MM.1S (cell line): ENCODE measurements around the gene RPL35.

Experiments
- EZH2phosphoT487 ChIP-seq: fragments of 300-600 bp; sonication (generic); IDR thresholded peaks from 2 replicates; pipeline ENCODE4 v1.6.1; 2018; ENCODE audit warnings: antibody characterized with exemption, low read length
- TF ChIP-seq, protein P1 (sequence below): fragments of 300-600 bp; sonication (generic); IDR thresholded peaks from 2 replicates; pipeline ENCODE4 v1.5.1; 2016; ENCODE audit warnings: antibody characterized with exemption, low read length, mixed read lengths

DNA sequence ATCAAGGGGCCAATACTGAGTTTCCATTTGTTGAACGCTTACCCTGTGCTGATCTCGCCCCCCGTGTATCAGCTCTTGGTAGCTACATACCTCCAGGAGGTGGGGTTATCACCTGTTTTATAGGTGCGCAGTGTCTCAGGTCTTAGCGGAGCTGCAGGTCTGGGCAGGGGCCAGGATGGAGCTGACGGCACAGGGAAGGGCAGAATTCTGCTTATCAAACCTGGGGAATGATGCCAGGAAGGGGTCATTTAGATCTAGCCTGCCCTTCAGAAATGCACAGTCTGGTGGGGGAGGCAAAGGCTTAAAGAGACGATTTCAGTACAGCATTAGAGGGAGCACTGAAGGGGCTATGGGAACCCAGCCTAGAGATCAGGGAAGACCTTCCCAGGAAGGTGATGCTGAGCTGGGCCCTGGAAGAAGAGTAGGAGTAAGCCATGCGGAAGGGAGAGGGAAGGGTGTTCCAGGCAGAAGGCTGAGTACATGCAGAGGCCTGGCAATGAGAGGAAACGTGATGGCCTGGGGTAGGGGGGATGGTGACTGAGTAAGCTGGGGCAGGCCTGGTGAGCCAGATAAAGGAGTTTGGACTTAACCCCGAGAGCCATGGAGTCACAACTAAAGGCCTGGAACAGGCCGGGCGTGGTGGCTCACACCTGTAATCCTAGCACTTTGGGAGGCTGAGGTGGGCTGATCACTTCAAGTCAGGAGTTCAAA, 53.4 kb downstream of the RPL35 start:
- TF ChIP-seq, protein P1, sequence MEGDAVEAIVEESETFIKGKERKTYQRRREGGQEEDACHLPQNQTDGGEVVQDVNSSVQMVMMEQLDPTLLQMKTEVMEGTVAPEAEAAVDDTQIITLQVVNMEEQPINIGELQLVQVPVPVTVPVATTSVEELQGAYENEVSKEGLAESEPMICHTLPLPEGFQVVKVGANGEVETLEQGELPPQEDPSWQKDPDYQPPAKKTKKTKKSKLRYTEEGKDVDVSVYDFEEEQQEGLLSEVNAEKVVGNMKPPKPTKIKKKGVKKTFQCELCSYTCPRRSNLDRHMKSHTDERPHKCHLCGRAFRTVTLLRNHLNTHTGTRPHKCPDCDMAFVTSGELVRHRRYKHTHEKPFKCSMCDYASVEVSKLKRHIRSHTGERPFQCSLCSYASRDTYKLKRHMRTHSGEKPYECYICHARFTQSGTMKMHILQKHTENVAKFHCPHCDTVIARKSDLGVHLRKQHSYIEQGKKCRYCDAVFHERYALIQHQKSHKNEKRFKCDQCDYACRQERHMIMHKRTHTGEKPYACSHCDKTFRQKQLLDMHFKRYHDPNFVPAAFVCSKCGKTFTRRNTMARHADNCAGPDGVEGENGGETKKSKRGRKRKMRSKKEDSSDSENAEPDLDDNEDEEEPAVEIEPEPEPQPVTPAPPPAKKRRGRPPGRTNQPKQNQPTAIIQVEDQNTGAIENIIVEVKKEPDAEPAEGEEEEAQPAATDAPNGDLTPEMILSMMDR = no peak
- TF ChIP-seq EZH2phosphoT487 = no peak
